Measurements from ENCODE around the gene SPTLC2. TPM values are rescaled to one million over a fixed set of nuclear protein-coding genes. Genes with fewer than 3 reads are reported as not detected.

SPTLC2 gene
- total RNA-seq, 2 donors from 2014 or later, result 22.6 to 25.3 TPM

- H3K4me1 ChIP-seq (ENCODE audit: control insufficient read depth in 1 of 2, low read depth in 2 of 2), result no peaks in the 10 kb centered on the region
- DNase-seq (ENCODE audit: low spot score), result no peak
- H3K4me3 ChIP-seq, result no peak overlapping the region
- TF ChIP-seq CTCF (IDR thresholded peaks at IDR 0.05), result no peak
- no peaks in the 10 kb centered on the region for H3K27me3 ChIP-seq (replicated peaks; ENCODE audit: insufficient read depth)
- no peak for ATAC-seq (ENCODE audit: insufficient number of reproducible peaks, low FRiP score, low read depth)
- no peaks in the 10 kb centered on the region for H3K36me3 ChIP-seq
- no peak overlapping the region for H3K27ac ChIP-seq
- H3K9me3 ChIP-seq, result no peaks in the 10 kb centered on the region
Measured at GRCh38 chr14:77605392-77605972, 11.0 kb downstream of the SPTLC2 start.

GRCh38 chr14:77603654-77604255, 12.7 kb downstream of the SPTLC2 start:
- Histone ChIP-seq H3K36me3 (no peaks in the 10 kb centered on the region), H3K4me3 (no peak overlapping the region), H3K27me3 (replicated peaks; ENCODE audit: insufficient read depth) (no peaks in the 10 kb centered on the region), H3K9me3 (no peaks in the 10 kb centered on the region), H3K27ac (no peak overlapping the region), H3K4me1 (ENCODE audit: control insufficient read depth in 1 of 2, low read depth in 2 of 2) (peaks cover 0 to 3% of the 10 kb centered on the region in 2 donors)
- ATAC-seq (ENCODE audit: insufficient number of reproducible peaks, low FRiP score, low read depth) (no peak), DNase-seq (ENCODE audit: low spot score) (no peak)
- TF ChIP-seq CTCF (IDR thresholded peaks at IDR 0.05), result no peak

GRCh38 chr14:77603031-77603430, 13.4 kb downstream of the SPTLC2 start:
- Histone ChIP-seq H3K4me1 (ENCODE audit: control insufficient read depth in 1 of 2, low read depth in 2 of 2) (peaks cover 0 to 3% of the 10 kb centered on the region in 2 donors), H3K27ac (no peak overlapping the region), H3K9me3 (no peaks in the 10 kb centered on the region), H3K27me3 (replicated peaks; ENCODE audit: insufficient read depth) (no peaks in the 10 kb centered on the region), H3K36me3 (no peaks in the 10 kb centered on the region), H3K4me3 (no peak overlapping the region)
- ATAC-seq (ENCODE audit: insufficient number of reproducible peaks, low FRiP score, low read depth) (no peak), DNase-seq (ENCODE audit: low spot score) (no peak)
- TF ChIP-seq CTCF (IDR thresholded peaks at IDR 0.05), result no peak

GRCh38 chr14:77601846-77602619, 14.4 kb downstream of the SPTLC2 start:
- no peak overlapping the region for H3K27ac ChIP-seq
- ATAC-seq (ENCODE audit: insufficient number of reproducible peaks, low FRiP score, low read depth) (no peak), DNase-seq (ENCODE audit: low spot score) (no peak)
- peaks cover 0 to 3% of the 10 kb centered on the region in 2 donors for H3K4me1 ChIP-seq (ENCODE audit: control insufficient read depth in 1 of 2, low read depth in 2 of 2)
- no peaks in the 10 kb centered on the region for H3K9me3 ChIP-seq
- H3K27me3 ChIP-seq (replicated peaks; ENCODE audit: insufficient read depth), result no peaks in the 10 kb centered on the region
- H3K36me3 ChIP-seq, result no peaks in the 10 kb centered on the region
- H3K4me3 ChIP-seq, result no peak overlapping the region
- TF ChIP-seq CTCF (IDR thresholded peaks at IDR 0.05), result no peak

GRCh38 chr14:77599889-77600288, 16.5 kb downstream of the SPTLC2 start:
- Histone ChIP-seq H3K4me1 (ENCODE audit: control insufficient read depth in 1 of 2, low read depth in 2 of 2) (peaks cover 0 to 3% of the 10 kb centered on the region in 2 donors), H3K9me3 (no peaks in the 10 kb centered on the region), H3K27me3 (replicated peaks; ENCODE audit: insufficient read depth) (no peaks in the 10 kb centered on the region), H3K27ac (no peak overlapping the region), H3K4me3 (no peak overlapping the region), H3K36me3 (peaks cover 15% of the 10 kb centered on the region)
- DNase-seq (ENCODE audit: low spot score) (no peak), ATAC-seq (ENCODE audit: insufficient number of reproducible peaks, low FRiP score, low read depth) (no peak)
- TF ChIP-seq CTCF (IDR thresholded peaks at IDR 0.05), result no peak
